AG08395 (cell line): ENCODE measurements around the gene DNM3.
"Not testable (repeated sequence)": the region's sequence is repeated elsewhere in the genome, so short reads cannot be mapped to it uniquely, and the experiment has no call there.

Experiments
- DNase-seq: peaks from one replicate; pipeline ENCODE4 v3.0.0; 2012; ENCODE audit warnings: mixed read lengths, low spot score

The DNM3 gene

GRCh38 chr1:171841050-171841910 is at the start of gene DNM3:
TSS of gene DNM3 (plus strand) at chr1:171841498. CDS start at chr1:171841657, 159 bp downstream.
- DNase-seq = peak; percentile 96

- no peak for DNase-seq
Measured at GRCh38 chr1:171792656-171793369, 48.5 kb upstream of the DNM3 start.

GRCh38 chr1:171793636-171794035 is 47.7 kb upstream of the DNM3 start:
- no peak for DNase-seq

- peak; percentile 84 for DNase-seq
Measured at GRCh38 chr1:171794085-171794484, 47.2 kb upstream of the DNM3 start.

- DNase-seq = no peak
Measured at GRCh38 chr1:171796592-171796991, 44.7 kb upstream of the DNM3 start.

- DNase-seq = no peak
Measured at GRCh38 chr1:171798311-171798710, 43.0 kb upstream of the DNM3 start.

GRCh38 chr1:171798765-171799164 is 42.5 kb upstream of the DNM3 start:
- no peak for DNase-seq

- no peak for DNase-seq
Measured at GRCh38 chr1:171799166-171799565, 42.1 kb upstream of the DNM3 start.

GRCh38 chr1:171799698-171800097 is 41.6 kb upstream of the DNM3 start:
- DNase-seq = not testable (repeated sequence)

- DNase-seq = no peak
Measured at GRCh38 chr1:171800342-171800741, 41.0 kb upstream of the DNM3 start.

GRCh38 chr1:171800851-171801250 is 40.4 kb upstream of the DNM3 start:
- DNase-seq = no peak

GRCh38 chr1:171801487-171801891 is 39.8 kb upstream of the DNM3 start:
- DNase-seq = peak; percentile 58

- no peak for DNase-seq
Measured at GRCh38 chr1:171802207-171802606, 39.1 kb upstream of the DNM3 start.

- DNase-seq = peak; percentile 46
Measured at GRCh38 chr1:171803045-171803444, 38.3 kb upstream of the DNM3 start.

- no peak for DNase-seq
Measured at GRCh38 chr1:171803461-171804022, 37.8 kb upstream of the DNM3 start.

GRCh38 chr1:171805395-171806115 is 35.7 kb upstream of the DNM3 start:
- no peak for DNase-seq

- no peak for DNase-seq
Measured at GRCh38 chr1:171807556-171807955, 33.7 kb upstream of the DNM3 start.

GRCh38 chr1:171809834-171810233 is 31.5 kb upstream of the DNM3 start:
- DNase-seq = no peak

- DNase-seq = no peak
Measured at GRCh38 chr1:171811672-171812071, 29.6 kb upstream of the DNM3 start.

- DNase-seq = peak; percentile 78
Measured at GRCh38 chr1:171814692-171815091, 26.6 kb upstream of the DNM3 start.

- DNase-seq = no peak
Measured at GRCh38 chr1:171816300-171816901, 24.9 kb upstream of the DNM3 start.
